ENCODE results near the gene TJP3.

DNA sequence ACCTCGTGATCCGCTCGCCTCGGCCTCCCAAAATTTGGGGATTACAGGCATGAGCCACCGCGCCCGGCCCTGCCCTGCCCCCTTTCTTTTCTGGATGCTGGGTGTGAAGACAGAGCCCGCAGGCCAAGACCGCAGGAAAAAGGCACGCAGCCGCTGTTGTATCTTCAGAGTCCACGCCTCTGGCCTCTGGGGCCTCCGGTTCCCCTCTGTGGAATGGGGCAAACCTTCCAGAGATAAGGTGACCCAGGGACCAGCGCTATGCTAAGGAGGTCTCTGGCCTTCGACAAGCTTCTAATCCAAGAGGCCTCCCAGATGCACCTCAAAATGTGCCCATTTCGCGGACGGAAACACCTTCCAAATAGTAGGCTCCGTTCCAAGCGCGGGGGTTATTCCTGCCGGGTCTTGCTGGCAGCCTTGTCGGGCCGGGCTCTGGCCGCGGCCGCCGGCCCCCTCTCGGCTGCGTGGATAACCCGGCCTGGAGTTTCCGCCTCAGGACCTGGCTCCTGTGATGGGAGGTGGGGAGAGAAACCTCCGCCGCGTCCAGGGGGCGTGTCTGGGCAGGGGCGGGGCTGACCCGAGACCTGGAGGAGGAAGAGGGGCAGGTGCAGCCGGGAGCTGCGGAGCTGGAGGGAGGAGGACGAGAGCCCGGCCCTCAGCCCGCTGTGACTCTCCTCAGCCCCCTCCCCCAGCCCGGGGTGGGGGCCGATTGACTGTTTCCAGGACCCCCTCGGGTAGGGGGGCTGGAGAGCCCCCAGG is 13.1 kb downstream of the TJP3 start:
- TF ChIP-seq, protein P1, sequence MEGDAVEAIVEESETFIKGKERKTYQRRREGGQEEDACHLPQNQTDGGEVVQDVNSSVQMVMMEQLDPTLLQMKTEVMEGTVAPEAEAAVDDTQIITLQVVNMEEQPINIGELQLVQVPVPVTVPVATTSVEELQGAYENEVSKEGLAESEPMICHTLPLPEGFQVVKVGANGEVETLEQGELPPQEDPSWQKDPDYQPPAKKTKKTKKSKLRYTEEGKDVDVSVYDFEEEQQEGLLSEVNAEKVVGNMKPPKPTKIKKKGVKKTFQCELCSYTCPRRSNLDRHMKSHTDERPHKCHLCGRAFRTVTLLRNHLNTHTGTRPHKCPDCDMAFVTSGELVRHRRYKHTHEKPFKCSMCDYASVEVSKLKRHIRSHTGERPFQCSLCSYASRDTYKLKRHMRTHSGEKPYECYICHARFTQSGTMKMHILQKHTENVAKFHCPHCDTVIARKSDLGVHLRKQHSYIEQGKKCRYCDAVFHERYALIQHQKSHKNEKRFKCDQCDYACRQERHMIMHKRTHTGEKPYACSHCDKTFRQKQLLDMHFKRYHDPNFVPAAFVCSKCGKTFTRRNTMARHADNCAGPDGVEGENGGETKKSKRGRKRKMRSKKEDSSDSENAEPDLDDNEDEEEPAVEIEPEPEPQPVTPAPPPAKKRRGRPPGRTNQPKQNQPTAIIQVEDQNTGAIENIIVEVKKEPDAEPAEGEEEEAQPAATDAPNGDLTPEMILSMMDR (IDR thresholded peaks at IDR 0.05), result peak in 2 of 3 experiments; percentile 13 to 41
- TF ChIP-seq POLR2A (IDR thresholded peaks at IDR 0.05), result no peak
